Smooth muscle cell (in vitro differentiated cells): ENCODE results near the gene PPFIA3. TPM values are rescaled to one million over a fixed set of nuclear protein-coding genes. Genes with fewer than 3 reads are reported as not detected.

ENCODE experiments used
- DNase-seq: peaks from one replicate; lab custom pipeline; 2025; ENCODE audit not compliant: unreplicated experiment; lab: John Stamatoyannopoulos, UW
- H2AFZ ChIP-seq: fragments of 200-600 bp; sonication (generic); 2 replicates; pipeline ENCODE4 v1.6.0; 2016; ENCODE audit warnings: antibody characterized with exemption, low read depth, mild to moderate bottlenecking
- H3F3A ChIP-seq: fragments of 200-600 bp; sonication (generic); 2 replicates; pipeline ENCODE4 v1.6.0; 2017; ENCODE audit warnings: antibody characterized with exemption, low read depth
- H3K27ac ChIP-seq: fragments of 200-600 bp; sonication (generic); 2 replicates; pipeline ENCODE4 v1.5.1; 2016; ENCODE audit warnings: low read depth, mild to moderate bottlenecking
- H3K27me3 ChIP-seq: fragments of 200-600 bp; sonication (generic); 2 replicates; pipeline ENCODE4 v1.6.1; 2016; ENCODE audit warnings: low read depth, mild to moderate bottlenecking
- H3K36me3 ChIP-seq: fragments of 200-600 bp; sonication (generic); 2 replicates; pipeline ENCODE4 v1.5.1; 2016; ENCODE audit warnings: low read depth
- H3K4me1 ChIP-seq: fragments of 200-600 bp; sonication (generic); 2 replicates; pipeline ENCODE4 v1.5.1; 2016; ENCODE audit warnings: low read depth
- H3K4me2 ChIP-seq: fragments of 200-600 bp; sonication (generic); 2 replicates; pipeline ENCODE4 v1.6.0; 2016; ENCODE audit warnings: mild to moderate bottlenecking
- H3K4me3 ChIP-seq: fragments of 200-600 bp; sonication (generic); 2 replicates; pipeline ENCODE4 v1.5.1; 2016; ENCODE audit warnings: mild to moderate bottlenecking
- H3K79me2 ChIP-seq: fragments of 200-600 bp; sonication (generic); 2 replicates; pipeline ENCODE4 v1.6.0; 2016; ENCODE audit warnings: low read depth, mild to moderate bottlenecking
- H3K9ac ChIP-seq: fragments of 200-600 bp; sonication (generic); 2 replicates; pipeline ENCODE4 v1.6.0; 2016; ENCODE audit warnings: low read depth
- H3K9me3 ChIP-seq: fragments of 200-600 bp; sonication (generic); replicated peaks from 2 replicates; pipeline ENCODE4 v1.5.1; 2016; ENCODE audit warnings: low read depth
- H4K20me1 ChIP-seq: fragments of 200-600 bp; sonication (generic); 2 replicates; pipeline ENCODE4 v1.6.0; 2016; ENCODE audit warnings: low read depth
- CTCF ChIP-seq: fragments of 200-600 bp; sonication (generic); IDR thresholded peaks from 2 replicates; pipeline ENCODE4 v1.5.1; 2017; ENCODE audit warnings: borderline replicate concordance, mild to moderate bottlenecking, antibody characterized with exemption; ENCODE audit not compliant: insufficient read depth, poor library complexity, severe bottlenecking
- WGBS: methylation state at CpG from one replicate; pipeline ENCODE4 v1.1.7; 2016; ENCODE audit warnings: low lambda C conversion rate; 5-methylcytosine and 5-hydroxymethylcytosine counted together
- polyA plus RNA-seq: library from polyadenylated mRNA; unstranded; fragments of >200 nt; fragmentation: Nextera tagmentation; extraction: Ambion mirVana; gene quantifications from 2 replicates; pipeline ENCODE4 v1.2.1, GENCODE V29; 2016
- total RNA-seq: library from RNA; depleted of rRNA; stranded (reverse); fragments of >200 nt; gene quantifications from 2 replicates; pipeline ENCODE4 v1.2.3, GENCODE V29; 2014

PPFIA3 gene
- total and polyA plus RNA-seq, 2 experiments from 2014 or later, result 3.2 to 20.3 TPM

DNA sequence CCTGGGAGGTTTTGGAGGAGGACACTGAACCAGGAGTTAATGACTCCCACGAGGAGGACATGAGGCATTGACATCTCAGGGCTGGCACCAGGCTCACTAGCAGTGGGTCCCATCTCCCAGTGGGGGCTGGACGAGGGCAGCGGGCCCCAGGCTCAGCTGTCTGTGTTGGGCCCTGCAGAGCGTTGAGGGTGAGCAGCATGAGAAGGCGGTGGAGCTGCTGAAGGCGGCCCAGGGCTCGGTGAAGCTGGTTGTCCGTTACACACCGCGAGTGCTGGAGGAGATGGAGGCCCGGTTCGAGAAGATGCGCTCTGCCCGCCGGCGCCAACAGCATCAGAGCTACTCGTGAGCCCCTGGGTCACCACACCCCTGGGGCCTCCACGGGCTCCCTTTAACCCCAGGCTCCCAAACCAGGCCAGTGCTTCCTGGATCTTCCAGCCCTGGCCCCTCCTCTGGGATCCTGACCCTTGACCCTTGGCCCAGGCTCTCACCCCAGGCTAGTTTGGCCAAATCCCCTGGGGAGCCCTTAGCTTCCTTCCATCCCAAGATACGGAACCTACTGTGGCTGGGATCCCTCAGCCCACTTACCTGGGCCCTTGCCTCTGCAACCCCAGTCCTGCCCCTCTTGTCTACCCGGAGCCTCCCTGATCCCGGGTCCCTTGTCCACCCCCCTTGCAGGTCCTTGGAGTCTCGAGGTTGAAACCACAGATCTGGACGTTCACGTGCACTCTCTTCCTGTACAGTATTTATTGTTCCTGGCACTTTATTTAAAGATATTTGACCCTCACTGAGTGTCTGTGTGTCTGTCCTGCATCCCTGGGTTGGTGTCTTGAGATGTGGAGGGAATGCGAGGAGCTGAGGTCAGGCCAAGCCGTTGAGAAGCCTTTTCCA is 1.4 kb upstream of the PPFIA3 start:
- Histone ChIP-seq H3K9me3 (no peaks in the 10 kb centered on the region), H3K4me3 (peak overlapping the region; percentile 61), H3F3A (peaks cover 10% of the 10 kb centered on the region), H3K79me2 (no peaks in the 10 kb centered on the region), H3K27me3 (no peaks in the 10 kb centered on the region), H4K20me1 (peaks cover 4% of the 10 kb centered on the region), H3K4me1 (peaks cover 14% of the 10 kb centered on the region), H2AFZ (no peak overlapping the region), H3K9ac (peak overlapping the region; percentile 33), H3K27ac (peak overlapping the region; percentile 79), H3K36me3 (no peaks in the 10 kb centered on the region), H3K4me2 (peak overlapping the region; percentile 83)
- TF ChIP-seq CTCF, result no peak
- DNase-seq, result no peak
- WGBS, result 80% methylated on average over 22 of the region's 26 CpGs

- WGBS, result 3% methylated on average over 43 of the region's 85 CpGs
- Histone ChIP-seq H3K4me2 (peak within 1 kb of the TSS; percentile 91), H3K79me2 (no peaks in the 10 kb centered on the region), H3F3A (peaks cover 10% of the 10 kb centered on the region), H3K36me3 (no peaks in the 10 kb centered on the region), H3K4me1 (peaks cover 10% of the 10 kb centered on the region), H3K4me3 (peak within 1 kb of the TSS; percentile 61), H2AFZ (peak within 1 kb of the TSS; percentile 12), H3K9me3 (no peaks in the 10 kb centered on the region), H3K9ac (peak within 1 kb of the TSS; percentile 59), H3K27ac (peak within 1 kb of the TSS; percentile 79), H4K20me1 (peaks cover 3% of the 10 kb centered on the region), H3K27me3 (no peaks in the 10 kb centered on the region)
- DNase-seq, result peak; percentile 94
- TF ChIP-seq CTCF, result no peak
Measured at GRCh38 chr19:49118565-49119410, 556 bp upstream of the PPFIA3 start, which contains the start of gene C19orf73. Gene C19orf73 (minus strand): TSS chr19:49119143. CDS start chr19:49119022, 121 bp downstream.

GRCh38 chr19:49120325-49120683 is 960 bp downstream of the PPFIA3 start:
- no peak for TF ChIP-seq CTCF
- WGBS, result 31% methylated on average over 15 of the region's 16 CpGs
- Histone ChIP-seq H3K27ac (no peak overlapping the region), H2AFZ (no peak overlapping the region), H3K4me2 (peak overlapping the region; percentile 91), H3K27me3 (no peaks in the 10 kb centered on the region), H4K20me1 (no peaks in the 10 kb centered on the region), H3K4me3 (peak overlapping the region; percentile 61), H3K79me2 (no peaks in the 10 kb centered on the region), H3K9me3 (no peaks in the 10 kb centered on the region), H3K4me1 (peaks cover 7% of the 10 kb centered on the region), H3F3A (peaks cover 8% of the 10 kb centered on the region), H3K9ac (no peak overlapping the region), H3K36me3 (no peaks in the 10 kb centered on the region)
- no peak for DNase-seq
